Loucy (cell line): ENCODE data around the gene INPP4B.

Source experiments
- EZH2phosphoT487 ChIP-seq: fragments of 200-600 bp; IDR thresholded peaks from 2 replicates; pipeline ENCODE4 v1.6.1; 2018; ENCODE audit warnings: antibody characterized with exemption, mild to moderate bottlenecking, moderate library complexity, borderline replicate concordance
- TF ChIP-seq, protein P1 (sequence below): fragments of 200-600 bp; sonication (generic); conservative IDR thresholded peaks from 2 replicates; pipeline ENCODE4 v1.5.1; 2014; ENCODE audit warnings: mild to moderate bottlenecking, antibody characterized with exemption, low read length

DNA sequence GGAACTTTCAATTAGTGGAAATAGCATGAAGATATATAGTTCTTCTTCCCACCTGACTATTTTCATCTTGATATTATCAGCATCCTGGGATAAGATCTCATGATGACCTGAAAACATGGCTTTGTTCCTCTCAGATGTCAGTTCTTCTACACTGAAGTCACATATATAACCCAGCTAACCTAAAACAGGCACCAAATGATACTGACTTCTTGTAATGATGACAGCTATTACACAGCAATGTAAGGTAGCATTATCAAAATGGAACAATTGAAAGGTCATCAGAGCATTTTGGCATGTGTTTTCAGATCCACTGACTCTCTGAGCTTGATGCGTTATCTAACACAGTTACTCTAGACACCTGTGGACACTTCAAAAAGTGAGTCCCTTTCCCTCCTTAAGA lies 469.9 kb downstream of the INPP4B start:
- TF ChIP-seq, protein P1, sequence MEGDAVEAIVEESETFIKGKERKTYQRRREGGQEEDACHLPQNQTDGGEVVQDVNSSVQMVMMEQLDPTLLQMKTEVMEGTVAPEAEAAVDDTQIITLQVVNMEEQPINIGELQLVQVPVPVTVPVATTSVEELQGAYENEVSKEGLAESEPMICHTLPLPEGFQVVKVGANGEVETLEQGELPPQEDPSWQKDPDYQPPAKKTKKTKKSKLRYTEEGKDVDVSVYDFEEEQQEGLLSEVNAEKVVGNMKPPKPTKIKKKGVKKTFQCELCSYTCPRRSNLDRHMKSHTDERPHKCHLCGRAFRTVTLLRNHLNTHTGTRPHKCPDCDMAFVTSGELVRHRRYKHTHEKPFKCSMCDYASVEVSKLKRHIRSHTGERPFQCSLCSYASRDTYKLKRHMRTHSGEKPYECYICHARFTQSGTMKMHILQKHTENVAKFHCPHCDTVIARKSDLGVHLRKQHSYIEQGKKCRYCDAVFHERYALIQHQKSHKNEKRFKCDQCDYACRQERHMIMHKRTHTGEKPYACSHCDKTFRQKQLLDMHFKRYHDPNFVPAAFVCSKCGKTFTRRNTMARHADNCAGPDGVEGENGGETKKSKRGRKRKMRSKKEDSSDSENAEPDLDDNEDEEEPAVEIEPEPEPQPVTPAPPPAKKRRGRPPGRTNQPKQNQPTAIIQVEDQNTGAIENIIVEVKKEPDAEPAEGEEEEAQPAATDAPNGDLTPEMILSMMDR: no peak
- no peak for TF ChIP-seq EZH2phosphoT487
